GM19043 (cell line): ENCODE measurements around the gene FAM78A.
A peak's percentile ranks its signal among the peaks of the same experiment; 100 is the strongest.

ENCODE experiments used
- ATAC-seq: cut with Tn5 transposase; IDR thresholded peaks from one replicate; pipeline ENCODE4 v1.9.1; 2021; ENCODE audit warnings: low read depth; ENCODE audit not compliant: unreplicated experiment

Gene FAM78A

GRCh38 chr9:131240047-131240921 is 36.0 kb downstream of the FAM78A start:
- no peak for ATAC-seq

- ATAC-seq, result no peak
Measured at GRCh38 chr9:131239161-131239975, 36.9 kb downstream of the FAM78A start.

GRCh38 chr9:131238402-131239021 is 37.8 kb downstream of the FAM78A start:
- ATAC-seq, result peak; percentile 19

- ATAC-seq, result peak; percentile 87
Measured at GRCh38 chr9:131237931-131238401, 38.3 kb downstream of the FAM78A start.

GRCh38 chr9:131237291-131237690 is 39.0 kb downstream of the FAM78A start:
- no peak for ATAC-seq

GRCh38 chr9:131236761-131237160 is 39.5 kb downstream of the FAM78A start:
- no peak for ATAC-seq

- ATAC-seq, result no peak
Measured at GRCh38 chr9:131236161-131236560, 40.1 kb downstream of the FAM78A start.

GRCh38 chr9:131235480-131235851 is 40.8 kb downstream of the FAM78A start:
- ATAC-seq, result no peak

- no peak for ATAC-seq
Measured at GRCh38 chr9:131234799-131235479, 41.4 kb downstream of the FAM78A start.

- no peak for ATAC-seq
Measured at GRCh38 chr9:131233995-131234394, 42.3 kb downstream of the FAM78A start.

- no peak for ATAC-seq
Measured at GRCh38 chr9:131233556-131233955, 42.8 kb downstream of the FAM78A start.

- ATAC-seq, result no peak
Measured at GRCh38 chr9:131228988-131229387, 47.3 kb downstream of the FAM78A start.

GRCh38 chr9:131227959-131228460 is 48.3 kb downstream of the FAM78A start:
- ATAC-seq, result no peak

- no peak for ATAC-seq
Measured at GRCh38 chr9:131227112-131227958, 49.0 kb downstream of the FAM78A start.

- no peak for ATAC-seq
Measured at GRCh38 chr9:131226226-131226625, 50.1 kb downstream of the FAM78A start.

- ATAC-seq, result no peak
Measured at GRCh38 chr9:131222460-131222859, 53.9 kb downstream of the FAM78A start.

- no peak for ATAC-seq
Measured at GRCh38 chr9:131220485-131220884, 55.8 kb downstream of the FAM78A start.

GRCh38 chr9:131218370-131218769 is 57.9 kb downstream of the FAM78A start:
- no peak for ATAC-seq

- no peak for ATAC-seq
Measured at GRCh38 chr9:131217331-131218031, 58.8 kb downstream of the FAM78A start.
